NCI-H774 (cell line): ENCODE results near the gene EIF4G3.
"Not testable (repeated sequence)": the region's sequence is repeated elsewhere in the genome, so short reads cannot be mapped to it uniquely, and the experiment has no call there.

Experiments
- DNase-seq: peaks from one replicate; lab custom pipeline; 2025; lab: John Stamatoyannopoulos, UW

The EIF4G3 gene

DNA sequence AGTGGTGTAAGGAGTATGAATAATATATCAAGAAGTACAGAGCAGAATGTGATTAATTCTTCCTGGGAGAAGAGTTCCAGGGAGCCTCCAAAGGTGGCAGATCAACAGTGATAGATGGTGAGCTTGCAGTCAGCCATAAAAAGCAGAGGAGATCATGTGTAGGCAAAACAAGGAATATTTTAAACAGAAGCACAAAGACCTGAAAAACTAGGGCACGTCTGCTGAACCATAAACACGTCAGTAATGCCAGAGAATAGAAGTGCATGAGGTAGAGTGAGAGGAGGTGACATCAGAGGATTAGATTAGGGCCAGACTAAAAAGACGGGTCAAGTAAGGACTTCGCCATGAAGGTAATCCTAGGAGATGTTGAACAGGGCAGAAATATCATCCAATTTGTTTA, 151.8 kb downstream of the EIF4G3 start:
- no peak for DNase-seq

DNA sequence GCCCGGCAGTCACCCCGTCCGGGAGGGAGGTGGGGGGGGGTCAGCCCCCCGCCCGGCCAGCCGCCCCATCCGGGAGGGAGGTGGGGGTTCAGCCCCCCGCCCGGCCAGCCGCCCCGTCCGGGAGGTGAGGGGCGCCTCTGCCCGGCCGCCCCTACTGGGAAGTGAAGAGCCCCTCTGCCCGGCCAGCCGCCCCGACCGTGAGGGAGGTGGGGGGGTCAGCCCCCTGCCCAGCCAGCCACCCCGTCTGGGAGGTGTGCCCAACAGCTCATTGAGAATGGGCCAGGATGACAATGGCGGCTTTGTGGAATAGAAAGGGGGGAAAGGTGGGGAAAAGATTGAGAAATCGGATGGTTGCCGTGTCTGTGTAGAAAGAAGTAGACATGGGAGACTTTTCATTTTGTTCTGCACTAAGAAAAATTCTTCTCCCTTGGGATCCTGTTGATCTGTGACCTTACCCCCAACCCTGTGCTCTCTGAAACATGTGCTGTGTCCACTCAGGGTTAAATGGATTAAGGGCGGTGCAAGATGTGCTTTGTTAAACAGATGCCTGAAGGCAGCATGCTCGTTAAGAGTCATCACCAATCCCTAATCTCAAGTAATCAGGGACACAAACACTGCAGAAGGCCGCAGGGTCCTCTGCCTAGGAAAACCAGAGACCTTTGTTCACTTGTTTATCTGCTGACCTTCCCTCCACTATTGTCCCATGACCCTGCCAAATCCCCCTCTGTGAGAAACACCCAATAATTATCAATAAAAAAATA, 152.4 kb downstream of the EIF4G3 start:
- DNase-seq: not testable (repeated sequence)

GRCh38 chr1:21022279-21023040, 154.2 kb downstream of the EIF4G3 start:
- peak; percentile 84 for DNase-seq

DNA sequence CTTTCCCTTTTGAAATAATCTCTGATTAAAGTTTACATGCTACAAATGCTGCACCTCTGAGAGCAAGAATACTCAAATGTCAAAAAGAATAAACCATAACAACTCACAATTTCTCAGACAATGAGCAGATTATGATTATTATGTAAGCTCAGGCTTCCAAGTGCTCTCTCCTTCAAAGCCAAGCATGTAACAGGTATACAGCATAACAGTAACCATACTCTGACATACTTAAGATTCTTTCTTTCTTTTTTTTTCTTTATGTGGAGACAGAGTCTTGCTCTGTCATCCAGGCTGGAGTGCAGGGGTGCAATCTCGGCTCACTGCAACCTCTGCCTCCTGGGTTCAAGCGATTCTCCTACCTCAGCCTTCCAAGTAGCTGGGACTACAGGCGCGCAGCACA, 155.4 kb downstream of the EIF4G3 start:
- no peak for DNase-seq

- no peak for DNase-seq
Observed at GRCh38 chr1:21020151-21020550, 156.5 kb downstream of the EIF4G3 start.

DNA sequence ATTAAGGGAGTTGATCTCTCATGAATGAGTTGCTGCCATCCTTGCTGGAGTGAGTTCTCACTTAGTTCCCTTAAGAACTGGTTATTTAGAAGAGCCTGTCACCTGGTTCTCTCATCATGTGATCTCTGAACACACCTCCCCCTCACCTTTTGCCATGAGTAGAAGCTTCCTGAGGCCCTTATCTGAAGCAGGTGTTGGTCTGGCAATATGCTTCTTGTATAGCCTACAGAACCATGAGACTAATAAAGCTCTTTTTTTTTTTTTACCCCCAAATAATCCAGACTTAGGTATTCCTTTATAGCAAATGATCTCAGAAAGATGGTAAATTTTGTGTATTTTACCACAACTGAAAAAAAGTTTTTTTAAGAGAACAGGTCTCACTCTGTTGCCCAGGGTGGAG, 158.0 kb downstream of the EIF4G3 start:
- no peak for DNase-seq

DNA sequence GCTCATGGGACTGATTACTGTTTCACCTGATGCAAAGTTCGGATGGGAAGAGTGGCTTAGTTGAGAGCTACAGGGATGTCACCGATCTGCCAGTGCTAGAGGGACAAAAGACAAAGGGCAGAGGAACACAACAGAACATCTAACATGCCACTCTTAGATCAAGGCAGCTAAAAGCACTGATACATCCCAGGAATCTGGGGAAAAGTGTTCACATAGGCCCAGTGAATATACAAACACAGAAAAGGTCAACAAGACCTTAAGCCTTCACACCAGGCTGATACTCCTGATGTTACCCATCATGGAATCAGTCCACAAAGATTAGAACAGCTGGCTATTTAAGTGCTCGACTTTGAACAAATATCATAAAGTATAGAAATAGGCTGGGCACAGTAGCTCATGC, 163.2 kb downstream of the EIF4G3 start:
- no peak for DNase-seq

GRCh38 chr1:21012937-21013336, 163.8 kb downstream of the EIF4G3 start:
- DNase-seq: no peak

- DNase-seq: no peak
Observed at GRCh38 chr1:21007876-21008275, 168.8 kb downstream of the EIF4G3 start.

GRCh38 chr1:21005466-21006239, 171.0 kb downstream of the EIF4G3 start:
- DNase-seq: no peak

DNA sequence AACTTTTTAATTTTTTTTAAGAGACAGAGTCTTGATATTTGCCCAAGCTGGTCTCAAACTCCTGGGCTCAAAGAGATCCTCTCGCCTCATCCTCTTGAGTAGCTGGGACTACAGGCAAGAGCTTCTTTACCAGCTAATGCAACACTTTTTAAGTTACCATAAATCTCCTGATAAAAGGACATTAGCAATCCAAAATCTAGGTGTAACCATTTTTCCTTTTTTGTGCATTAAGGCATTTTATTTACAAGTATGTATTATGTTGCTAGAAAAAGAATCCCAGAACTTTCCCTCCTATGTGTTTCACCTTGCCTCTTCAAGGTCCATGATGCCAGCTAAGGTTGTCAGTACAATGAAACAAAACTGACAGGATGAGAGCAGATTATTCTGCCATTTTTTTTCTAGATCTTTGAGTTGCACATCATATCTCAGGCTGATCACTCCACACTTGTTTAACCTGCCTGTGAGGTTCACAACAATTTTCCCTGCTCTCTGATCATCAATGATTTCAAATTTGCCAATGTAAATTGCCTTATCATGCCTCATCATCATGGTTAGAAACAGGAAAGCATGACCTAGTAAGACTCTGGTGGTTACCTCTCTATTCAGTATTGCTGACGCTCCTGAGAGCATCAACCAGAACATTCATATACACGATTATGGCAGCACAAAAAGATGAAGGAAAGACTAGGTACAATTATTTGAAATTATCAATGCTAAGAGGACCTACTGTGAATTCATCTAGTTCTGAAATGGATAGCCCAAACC, 173.2 kb downstream of the EIF4G3 start:
- DNase-seq: no peak

- DNase-seq: no peak
Observed at GRCh38 chr1:21001042-21001441, 175.7 kb downstream of the EIF4G3 start.

DNA sequence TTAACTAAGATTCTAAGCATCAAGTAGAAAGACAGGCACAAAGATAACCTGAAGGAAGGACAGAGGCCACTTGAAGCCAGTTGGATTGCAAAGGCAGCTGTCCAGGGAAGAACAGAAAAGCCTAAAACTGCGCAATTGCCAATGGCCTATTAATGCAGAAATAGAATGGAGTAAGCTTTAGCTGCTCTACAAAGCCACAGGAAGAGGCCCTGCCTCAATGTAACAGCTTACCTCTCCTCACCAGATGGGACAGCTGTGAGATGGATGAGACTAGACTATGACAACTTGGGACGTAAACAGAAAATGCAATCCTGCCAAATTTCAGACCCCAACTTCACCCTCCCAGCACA, 176.5 kb downstream of the EIF4G3 start:
- no peak for DNase-seq

- DNase-seq: no peak
Observed at GRCh38 chr1:20999525-21000244, 177.0 kb downstream of the EIF4G3 start.

DNA sequence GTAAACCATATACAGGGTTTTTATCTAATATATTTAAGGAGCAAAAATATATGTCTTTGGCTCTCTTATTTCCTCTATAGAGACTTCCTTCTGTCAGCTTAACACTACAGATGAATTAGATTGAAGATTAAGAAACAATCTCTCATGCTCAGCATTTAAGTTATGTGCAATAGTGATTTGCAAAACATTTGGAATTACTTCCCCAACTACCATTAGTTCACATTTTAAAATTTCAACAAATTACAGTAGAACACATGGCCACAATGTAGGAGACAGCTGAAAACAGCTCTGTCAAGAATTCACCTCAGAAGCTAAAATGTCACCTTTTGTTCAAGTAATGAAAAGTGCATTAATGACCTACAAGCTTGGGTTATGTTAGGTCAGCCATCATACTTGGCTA, 177.9 kb downstream of the EIF4G3 start:
- DNase-seq: no peak

DNA sequence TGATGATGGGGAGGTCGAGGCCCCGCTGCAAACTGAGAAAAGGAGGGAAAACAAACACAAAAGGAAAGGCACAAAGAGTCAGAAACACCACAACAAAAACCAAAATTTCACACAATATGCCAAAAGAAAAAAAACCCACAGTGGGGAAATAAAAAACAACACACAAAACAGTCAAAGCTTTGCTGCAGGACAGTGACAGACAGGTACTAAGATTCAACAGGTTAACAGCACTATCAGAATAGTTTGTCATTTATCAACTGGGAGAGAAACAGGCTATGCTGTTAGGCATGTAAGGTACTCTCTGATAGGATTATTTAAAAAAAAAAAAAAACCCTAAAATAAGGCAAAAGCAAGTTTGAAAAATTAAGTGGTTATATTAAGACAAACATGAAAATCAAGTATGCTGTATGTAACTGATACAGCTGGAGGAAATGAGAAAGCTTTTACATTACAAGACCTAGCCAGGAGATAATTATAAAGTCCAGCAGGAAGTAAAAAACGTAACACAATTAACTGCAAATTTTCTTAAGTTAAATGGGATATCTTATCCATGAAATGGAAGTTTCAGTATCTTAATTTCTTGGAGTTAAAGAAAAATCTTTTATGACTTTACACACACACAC, 179.0 kb downstream of the EIF4G3 start:
- no peak for DNase-seq

DNA sequence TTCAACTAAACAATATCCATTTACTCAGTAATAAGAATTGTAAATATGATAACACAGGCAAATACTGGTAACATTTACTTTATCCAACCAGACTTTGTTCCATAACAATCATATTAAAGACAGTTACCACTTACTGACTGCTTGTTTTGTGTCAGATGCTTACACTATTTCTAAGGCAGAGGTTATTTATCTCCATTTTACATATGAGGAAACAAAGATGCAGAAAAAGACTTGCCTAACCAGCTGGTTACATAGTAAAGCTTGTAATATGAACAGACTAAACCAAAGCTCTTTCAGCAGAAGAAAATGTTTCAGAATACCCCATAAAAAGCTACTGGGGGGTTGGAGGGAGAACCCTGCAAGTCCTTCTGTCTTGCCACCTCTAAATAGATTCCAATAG, 180.1 kb downstream of the EIF4G3 start:
- DNase-seq: peak; percentile 10

DNA sequence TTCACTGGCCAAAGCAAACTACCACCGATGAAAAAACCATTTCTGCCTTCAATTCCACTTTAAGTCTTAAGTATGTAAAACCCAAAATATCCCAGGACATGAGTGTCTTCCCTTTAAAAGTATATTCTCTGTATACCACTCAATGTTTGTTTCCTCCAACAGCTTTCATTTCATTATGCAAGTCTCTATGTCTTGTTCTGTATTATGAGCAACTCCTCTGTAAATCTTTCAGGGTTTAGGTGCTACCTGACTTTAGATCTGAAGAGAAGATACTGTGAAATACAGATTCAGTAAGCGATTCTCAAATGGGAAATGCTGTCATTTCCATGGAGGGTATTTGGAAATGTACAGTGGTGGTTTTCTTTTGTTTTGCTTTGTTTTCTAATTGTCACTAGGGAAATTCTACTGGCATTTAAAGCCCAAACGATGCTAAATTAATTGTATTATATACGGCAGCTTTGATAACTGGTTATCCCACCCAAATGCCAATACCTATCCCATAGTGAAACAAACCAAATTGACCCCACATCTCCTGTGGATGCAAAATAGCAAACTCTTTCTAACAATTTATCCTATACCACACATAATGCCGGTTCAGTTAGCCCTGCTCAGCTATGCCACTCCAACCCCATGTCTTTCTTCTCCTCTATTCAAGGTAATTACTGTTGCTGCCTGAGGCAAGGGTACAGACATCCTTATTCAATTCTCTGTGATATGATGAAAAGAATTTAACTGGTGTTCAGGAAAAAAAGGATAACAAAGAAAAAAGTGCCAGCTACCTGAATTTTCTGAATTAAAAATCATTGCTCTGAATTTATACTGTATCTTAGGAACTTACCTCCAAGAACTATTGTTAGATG, 182.8 kb downstream of the EIF4G3 start:
- no peak for DNase-seq

GRCh38 chr1:20992322-20993056, 184.2 kb downstream of the EIF4G3 start:
- DNase-seq: no peak
